ENCODE data around the gene PDE4B.

Gene PDE4B

GRCh38 chr1:66281808-66282207 lies 489.1 kb downstream of the PDE4B start:
- no peaks in the 10 kb centered on the region for H3K27me3 ChIP-seq (ENCODE audit: control insufficient read depth, insufficient read depth, low read length)
- H2AFZ ChIP-seq, result no peak overlapping the region
- H3K9ac ChIP-seq, result no peak overlapping the region
- no peak overlapping the region for H3K27ac ChIP-seq
- H3K79me2 ChIP-seq, result no peaks in the 10 kb centered on the region
- no peaks in the 10 kb centered on the region for H3K4me1 ChIP-seq
- TF ChIP-seq, protein P1, sequence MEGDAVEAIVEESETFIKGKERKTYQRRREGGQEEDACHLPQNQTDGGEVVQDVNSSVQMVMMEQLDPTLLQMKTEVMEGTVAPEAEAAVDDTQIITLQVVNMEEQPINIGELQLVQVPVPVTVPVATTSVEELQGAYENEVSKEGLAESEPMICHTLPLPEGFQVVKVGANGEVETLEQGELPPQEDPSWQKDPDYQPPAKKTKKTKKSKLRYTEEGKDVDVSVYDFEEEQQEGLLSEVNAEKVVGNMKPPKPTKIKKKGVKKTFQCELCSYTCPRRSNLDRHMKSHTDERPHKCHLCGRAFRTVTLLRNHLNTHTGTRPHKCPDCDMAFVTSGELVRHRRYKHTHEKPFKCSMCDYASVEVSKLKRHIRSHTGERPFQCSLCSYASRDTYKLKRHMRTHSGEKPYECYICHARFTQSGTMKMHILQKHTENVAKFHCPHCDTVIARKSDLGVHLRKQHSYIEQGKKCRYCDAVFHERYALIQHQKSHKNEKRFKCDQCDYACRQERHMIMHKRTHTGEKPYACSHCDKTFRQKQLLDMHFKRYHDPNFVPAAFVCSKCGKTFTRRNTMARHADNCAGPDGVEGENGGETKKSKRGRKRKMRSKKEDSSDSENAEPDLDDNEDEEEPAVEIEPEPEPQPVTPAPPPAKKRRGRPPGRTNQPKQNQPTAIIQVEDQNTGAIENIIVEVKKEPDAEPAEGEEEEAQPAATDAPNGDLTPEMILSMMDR (IDR thresholded peaks at IDR 0.05), result no peak
- no peak overlapping the region for H3K4me2 ChIP-seq (ENCODE audit: low read length)
- no peaks in the 10 kb centered on the region for H3K36me3 ChIP-seq (ENCODE audit: control insufficient read depth, insufficient read depth, low read length)
- no peaks in the 10 kb centered on the region for H3K9me3 ChIP-seq (ENCODE audit: control insufficient read depth, low read length)
- no peak overlapping the region for H3K4me3 ChIP-seq (ENCODE audit: low read depth, low read length)

GRCh38 chr1:66282343-66282852 lies 489.7 kb downstream of the PDE4B start:
- Histone ChIP-seq H3K27ac (no peak overlapping the region), H3K79me2 (no peaks in the 10 kb centered on the region), H3K4me2 (ENCODE audit: low read length) (no peak overlapping the region), H3K9me3 (ENCODE audit: control insufficient read depth, low read length) (no peaks in the 10 kb centered on the region), H3K4me1 (no peaks in the 10 kb centered on the region), H3K9ac (no peak overlapping the region), H3K36me3 (ENCODE audit: control insufficient read depth, insufficient read depth, low read length) (no peaks in the 10 kb centered on the region), H2AFZ (no peak overlapping the region), H3K27me3 (ENCODE audit: control insufficient read depth, insufficient read depth, low read length) (no peaks in the 10 kb centered on the region), H3K4me3 (ENCODE audit: low read depth, low read length) (no peak overlapping the region)
- TF ChIP-seq, protein P1 (IDR thresholded peaks at IDR 0.05), result no peak

- TF ChIP-seq, protein P1 (IDR thresholded peaks at IDR 0.05), result no peak
- Histone ChIP-seq H3K4me1 (no peaks in the 10 kb centered on the region), H3K27me3 (ENCODE audit: control insufficient read depth, insufficient read depth, low read length) (no peaks in the 10 kb centered on the region), H3K79me2 (no peaks in the 10 kb centered on the region), H3K27ac (no peak overlapping the region), H3K9ac (no peak overlapping the region), H3K4me3 (ENCODE audit: low read depth, low read length) (no peak overlapping the region), H2AFZ (no peak overlapping the region), H3K36me3 (ENCODE audit: control insufficient read depth, insufficient read depth, low read length) (no peaks in the 10 kb centered on the region), H3K4me2 (ENCODE audit: low read length) (no peak overlapping the region), H3K9me3 (ENCODE audit: control insufficient read depth, low read length) (no peaks in the 10 kb centered on the region)
These were observed 490.4 kb downstream of the PDE4B start for GRCh38 chr1:66282891-66283621.

DNA sequence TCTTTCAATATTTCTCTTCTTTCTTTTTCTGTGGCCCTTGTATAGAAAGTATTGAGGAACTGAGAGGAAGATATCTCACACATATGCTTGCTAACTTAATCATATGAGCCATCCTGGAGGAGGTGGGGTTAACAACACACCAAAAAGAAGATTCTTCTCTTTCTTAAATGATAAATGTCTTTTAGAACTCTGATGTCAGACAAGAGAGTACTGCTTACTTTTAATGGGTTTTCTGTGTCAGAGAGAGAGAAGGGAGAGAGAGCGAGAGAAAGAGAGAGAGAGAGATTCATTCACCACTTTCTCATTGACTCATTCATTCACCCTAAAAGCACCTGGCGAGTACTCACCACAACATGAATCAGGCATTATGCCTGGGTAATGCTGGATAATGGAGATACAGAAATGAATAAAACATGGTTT lies 490.9 kb downstream of the PDE4B start:
- Histone ChIP-seq H3K79me2 (no peaks in the 10 kb centered on the region), H2AFZ (no peak overlapping the region), H3K9me3 (ENCODE audit: control insufficient read depth, low read length) (no peaks in the 10 kb centered on the region), H3K27ac (no peak overlapping the region), H3K4me2 (ENCODE audit: low read length) (no peak overlapping the region), H3K4me1 (no peaks in the 10 kb centered on the region), H3K9ac (no peak overlapping the region), H3K27me3 (ENCODE audit: control insufficient read depth, insufficient read depth, low read length) (no peaks in the 10 kb centered on the region), H3K36me3 (ENCODE audit: control insufficient read depth, insufficient read depth, low read length) (no peaks in the 10 kb centered on the region), H3K4me3 (ENCODE audit: low read depth, low read length) (no peak overlapping the region)
- TF ChIP-seq, protein P1 (IDR thresholded peaks at IDR 0.05), result no peak

DNA sequence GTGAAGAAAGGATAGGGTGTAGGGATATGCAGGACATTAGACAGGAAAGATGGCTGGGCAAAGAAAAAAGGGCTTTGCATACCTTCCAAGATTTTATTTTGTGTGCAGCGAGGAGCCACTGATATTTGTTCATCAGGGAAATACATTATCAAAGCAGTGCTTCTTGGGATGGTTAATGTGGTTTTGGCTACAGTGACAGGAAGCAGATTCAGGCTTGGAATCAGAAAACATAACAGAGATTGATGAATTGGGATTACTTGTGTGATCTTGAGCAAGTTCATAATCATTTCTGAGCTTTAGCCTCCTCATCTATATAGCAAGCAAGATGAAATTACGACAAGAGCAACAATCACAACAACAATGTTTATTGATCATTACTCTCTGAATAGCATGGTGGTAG lies 492.1 kb downstream of the PDE4B start:
- Histone ChIP-seq H3K4me2 (ENCODE audit: low read length) (no peak overlapping the region), H3K79me2 (no peaks in the 10 kb centered on the region), H3K36me3 (ENCODE audit: control insufficient read depth, insufficient read depth, low read length) (no peaks in the 10 kb centered on the region), H3K9me3 (ENCODE audit: control insufficient read depth, low read length) (no peaks in the 10 kb centered on the region), H3K27me3 (ENCODE audit: control insufficient read depth, insufficient read depth, low read length) (no peaks in the 10 kb centered on the region), H3K27ac (no peak overlapping the region), H2AFZ (no peak overlapping the region), H3K4me1 (no peaks in the 10 kb centered on the region), H3K9ac (no peak overlapping the region), H3K4me3 (ENCODE audit: low read depth, low read length) (no peak overlapping the region)
- TF ChIP-seq, protein P1 (IDR thresholded peaks at IDR 0.05), result no peak

All from parathyroid adenoma (tissue), 2 donors.